Effector memory CD4-positive, alpha-beta T cell (primary cell): Measurements from ENCODE around the gene COL15A1.

Experiments
- DNase-seq, 3 donors: peaks; one replicate each; pipeline ENCODE4 v3.0.0-alpha.2; 2020
- H3K27ac ChIP-seq: 2 replicates; pipeline ENCODE4 v1.7.0; 2013; ENCODE audit warnings: mild to moderate bottlenecking, low read length, moderate library complexity; ENCODE audit not compliant: insufficient read depth, poor library complexity, severe bottlenecking
- H3K27me3 ChIP-seq: replicated peaks from 2 replicates; pipeline ENCODE4 v1.7.0; 2013; ENCODE audit warnings: mild to moderate bottlenecking, low read length; ENCODE audit not compliant: insufficient read depth, control insufficient read depth, poor library complexity, severe bottlenecking
- H3K36me3 ChIP-seq: 2 replicates; pipeline ENCODE4 v1.7.0; 2013; ENCODE audit warnings: mild to moderate bottlenecking, low read length, moderate library complexity; ENCODE audit not compliant: control insufficient read depth, insufficient read depth
- H3K4me1 ChIP-seq: 2 replicates; pipeline ENCODE4 v1.7.0; 2013; ENCODE audit warnings: low read length, mild to moderate bottlenecking; ENCODE audit not compliant: control insufficient read depth, insufficient read depth, poor library complexity, severe bottlenecking
- H3K4me3 ChIP-seq: 2 replicates; pipeline ENCODE4 v1.7.0; 2013; ENCODE audit warnings: low read length, low read depth, mild to moderate bottlenecking; ENCODE audit not compliant: insufficient read depth, poor library complexity, severe bottlenecking
- H3K9me3 ChIP-seq: 2 replicates; pipeline ENCODE4 v1.7.0; 2013; ENCODE audit warnings: mild to moderate bottlenecking, low read length, moderate library complexity; ENCODE audit not compliant: control insufficient read depth

Gene COL15A1

DNA sequence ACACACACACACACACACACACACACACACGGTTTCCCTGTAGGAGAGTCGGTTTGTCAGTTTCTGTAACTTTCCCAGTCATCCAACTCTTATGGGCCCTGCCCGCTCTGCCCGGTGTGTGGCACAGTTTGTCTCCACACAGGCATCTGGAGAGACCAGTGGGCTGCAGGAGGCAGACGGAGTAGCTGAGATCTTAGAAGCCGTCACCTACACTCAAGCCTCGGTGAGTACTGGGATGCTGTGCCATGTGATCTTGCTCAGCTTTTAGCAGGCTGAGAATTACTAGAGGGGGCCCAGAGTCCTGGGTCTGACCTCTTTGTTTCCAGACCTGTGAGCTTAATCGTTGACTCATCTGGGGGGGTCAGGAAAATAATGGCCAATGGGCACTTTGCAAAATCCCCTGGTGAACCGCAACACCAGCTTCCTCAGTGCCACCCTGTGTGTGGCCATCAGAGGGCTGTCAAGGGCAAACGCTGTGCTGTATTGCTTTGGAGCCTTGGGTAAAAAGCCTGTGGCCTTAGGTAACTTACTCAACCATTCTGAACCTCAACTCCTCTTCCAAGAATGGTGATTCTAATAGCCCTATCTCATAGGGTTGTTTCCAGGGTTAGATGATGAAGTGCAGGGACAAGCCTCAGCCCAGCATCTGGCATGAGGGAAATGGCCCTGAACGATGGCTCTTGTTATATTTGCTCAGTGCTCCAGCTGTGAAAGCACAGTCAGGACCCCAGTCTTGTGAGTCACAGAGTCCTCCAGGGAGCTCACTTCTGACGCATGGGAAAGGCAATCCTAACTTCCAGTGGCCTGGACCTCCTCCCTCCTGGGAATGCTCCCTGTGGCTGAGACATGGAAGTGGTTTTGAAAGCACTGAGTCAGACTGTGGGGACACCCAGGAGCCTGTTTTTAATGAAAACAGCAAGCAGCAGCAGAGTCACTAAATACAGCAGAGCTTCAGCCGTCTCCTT is 45.6 kb downstream of the COL15A1 start:
- no peak overlapping the region for H3K4me3 ChIP-seq
- no peaks in the 10 kb centered on the region for H3K27me3 ChIP-seq
- no peaks in the 10 kb centered on the region for H3K4me1 ChIP-seq
- H3K27ac ChIP-seq, result no peak overlapping the region
- DNase-seq, result no peak
- no peaks in the 10 kb centered on the region for H3K36me3 ChIP-seq
- no peaks in the 10 kb centered on the region for H3K9me3 ChIP-seq

DNA sequence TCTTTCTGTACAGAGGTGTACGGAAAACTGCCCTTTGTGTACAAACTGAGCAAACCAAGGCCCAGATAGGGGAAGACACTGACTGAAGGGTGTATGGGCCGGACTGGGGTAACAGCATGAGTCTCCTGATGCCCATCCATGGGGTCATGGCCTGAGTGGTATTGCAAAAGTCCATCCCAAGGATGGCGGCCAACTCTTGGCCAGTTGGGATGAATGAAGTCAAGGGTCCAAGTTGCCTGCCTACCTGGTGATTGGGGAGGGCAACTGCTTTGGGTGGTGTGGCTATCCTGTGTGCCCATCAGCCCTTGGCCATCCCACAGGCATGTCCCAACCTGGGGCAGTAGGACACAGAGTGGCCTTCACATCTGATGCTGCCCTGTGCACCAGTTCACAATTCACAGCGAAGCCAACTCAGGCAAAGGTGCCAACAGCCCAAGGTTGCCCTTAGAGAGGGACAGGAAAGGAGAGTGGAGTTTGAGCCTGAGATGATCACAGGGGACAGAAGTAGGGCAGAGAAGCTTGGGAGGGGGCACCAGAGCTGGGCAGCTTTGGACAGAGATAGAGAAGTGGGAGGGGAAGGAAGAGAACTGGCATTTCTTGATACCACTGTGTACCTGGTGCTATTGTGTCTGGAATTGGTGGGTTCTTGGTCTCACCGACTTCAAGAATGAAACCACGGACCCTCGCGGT is 46.6 kb downstream of the COL15A1 start:
- DNase-seq, result no peak
- H3K27ac ChIP-seq, result no peak overlapping the region
- H3K9me3 ChIP-seq, result no peaks in the 10 kb centered on the region
- H3K36me3 ChIP-seq, result no peaks in the 10 kb centered on the region
- no peaks in the 10 kb centered on the region for H3K27me3 ChIP-seq
- no peaks in the 10 kb centered on the region for H3K4me1 ChIP-seq
- no peak overlapping the region for H3K4me3 ChIP-seq

DNA sequence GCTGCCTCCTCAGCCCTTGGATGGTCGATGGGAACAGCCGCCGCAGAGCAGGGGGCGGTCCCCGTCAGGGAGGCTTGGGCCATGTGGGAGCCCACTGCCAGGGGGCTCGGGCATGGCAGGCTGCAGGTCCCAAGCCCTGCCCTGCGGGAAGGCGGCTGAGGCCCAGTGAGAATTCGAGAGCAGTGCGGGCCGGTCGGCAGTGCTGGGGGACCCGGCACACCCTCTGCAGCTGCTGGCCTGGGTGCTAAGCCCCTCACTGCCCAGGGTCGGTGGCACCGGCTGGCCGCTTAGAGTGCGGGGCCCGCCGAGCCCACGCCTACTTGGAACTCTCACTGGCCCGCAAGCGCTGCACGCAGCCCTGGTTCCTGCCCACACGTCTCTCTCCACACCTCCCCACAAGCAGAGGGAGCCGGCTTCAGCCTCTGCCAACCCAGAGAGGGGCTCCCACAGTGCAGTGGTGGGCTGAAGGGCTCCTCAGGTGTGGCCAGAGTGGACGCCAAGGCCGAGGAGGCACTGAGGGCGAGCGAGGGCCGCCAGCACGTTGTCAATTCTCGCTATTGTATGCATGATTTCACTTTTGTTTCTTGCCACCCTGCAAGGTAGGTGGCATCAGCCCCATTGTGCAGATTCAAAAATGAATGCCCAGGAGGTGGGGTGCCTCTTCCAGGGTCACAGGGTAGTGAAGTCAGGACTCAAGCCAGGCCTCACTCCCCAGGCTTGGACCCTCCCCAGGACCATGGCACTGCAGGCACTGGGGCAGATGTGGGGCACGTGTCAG is 48.6 kb downstream of the COL15A1 start:
- DNase-seq, result no peak
- Histone ChIP-seq H3K27ac (no peak overlapping the region), H3K9me3 (no peaks in the 10 kb centered on the region), H3K36me3 (no peaks in the 10 kb centered on the region), H3K4me1 (no peaks in the 10 kb centered on the region), H3K4me3 (no peak overlapping the region), H3K27me3 (no peaks in the 10 kb centered on the region)

DNA sequence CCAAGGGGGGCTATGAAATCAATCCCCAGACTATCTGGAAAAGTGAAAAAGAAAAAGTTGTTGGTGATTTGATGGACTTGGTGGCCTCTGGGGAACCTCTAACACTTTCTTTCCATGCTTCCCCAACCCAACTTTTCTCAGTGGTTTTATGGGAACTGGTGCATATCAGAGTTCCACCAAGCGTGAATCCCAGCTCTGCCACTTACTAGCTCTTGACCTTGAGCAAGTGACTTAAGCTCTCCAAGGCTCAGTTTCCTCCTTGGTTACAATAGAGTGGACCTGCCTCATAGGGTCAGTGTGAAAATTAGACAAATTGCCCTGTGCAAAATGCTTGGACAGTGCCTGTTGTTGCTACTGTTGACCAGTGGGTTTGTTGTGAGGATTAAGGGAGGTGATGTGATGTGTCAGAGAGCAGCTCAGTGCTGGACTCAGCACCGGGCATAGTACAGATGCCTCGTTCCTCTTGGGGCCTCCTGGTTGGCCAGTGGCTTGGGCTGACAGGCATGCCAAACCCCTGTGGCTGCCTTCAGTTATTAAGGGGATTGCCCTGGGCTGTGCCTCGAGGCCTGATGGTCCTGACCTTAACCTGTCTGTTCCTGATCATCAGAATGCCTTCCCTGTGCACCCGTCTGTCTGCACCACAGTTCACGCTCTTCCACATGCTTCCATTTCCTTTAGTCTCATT is 49.3 kb downstream of the COL15A1 start:
- Histone ChIP-seq H3K27me3 (no peaks in the 10 kb centered on the region), H3K27ac (no peak overlapping the region), H3K9me3 (no peaks in the 10 kb centered on the region), H3K4me3 (no peak overlapping the region), H3K36me3 (no peaks in the 10 kb centered on the region), H3K4me1 (no peaks in the 10 kb centered on the region)
- DNase-seq, result no peak

DNA sequence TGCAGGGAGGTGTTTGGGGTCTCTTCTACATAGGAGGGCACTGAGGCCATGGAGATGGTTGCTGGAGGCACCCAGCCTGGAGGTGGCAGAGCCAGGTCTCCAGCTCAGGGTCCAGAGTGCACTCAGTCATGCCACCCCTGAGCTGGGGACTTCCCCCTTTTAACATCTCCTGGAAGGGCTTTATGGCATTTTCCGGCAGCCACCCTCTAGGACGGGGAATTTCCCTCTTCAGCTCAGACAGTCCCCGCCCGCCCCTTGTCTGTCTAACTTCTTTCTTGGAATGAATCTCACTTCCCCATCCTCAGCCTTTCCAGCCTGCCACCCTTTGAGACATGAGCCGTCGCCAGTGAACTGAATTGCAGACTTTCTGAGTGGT is 49.9 kb downstream of the COL15A1 start:
- no peaks in the 10 kb centered on the region for H3K9me3 ChIP-seq
- DNase-seq, result no peak
- H3K27me3 ChIP-seq, result no peaks in the 10 kb centered on the region
- H3K27ac ChIP-seq, result no peak overlapping the region
- H3K4me1 ChIP-seq, result no peaks in the 10 kb centered on the region
- no peak overlapping the region for H3K4me3 ChIP-seq
- no peaks in the 10 kb centered on the region for H3K36me3 ChIP-seq

DNA sequence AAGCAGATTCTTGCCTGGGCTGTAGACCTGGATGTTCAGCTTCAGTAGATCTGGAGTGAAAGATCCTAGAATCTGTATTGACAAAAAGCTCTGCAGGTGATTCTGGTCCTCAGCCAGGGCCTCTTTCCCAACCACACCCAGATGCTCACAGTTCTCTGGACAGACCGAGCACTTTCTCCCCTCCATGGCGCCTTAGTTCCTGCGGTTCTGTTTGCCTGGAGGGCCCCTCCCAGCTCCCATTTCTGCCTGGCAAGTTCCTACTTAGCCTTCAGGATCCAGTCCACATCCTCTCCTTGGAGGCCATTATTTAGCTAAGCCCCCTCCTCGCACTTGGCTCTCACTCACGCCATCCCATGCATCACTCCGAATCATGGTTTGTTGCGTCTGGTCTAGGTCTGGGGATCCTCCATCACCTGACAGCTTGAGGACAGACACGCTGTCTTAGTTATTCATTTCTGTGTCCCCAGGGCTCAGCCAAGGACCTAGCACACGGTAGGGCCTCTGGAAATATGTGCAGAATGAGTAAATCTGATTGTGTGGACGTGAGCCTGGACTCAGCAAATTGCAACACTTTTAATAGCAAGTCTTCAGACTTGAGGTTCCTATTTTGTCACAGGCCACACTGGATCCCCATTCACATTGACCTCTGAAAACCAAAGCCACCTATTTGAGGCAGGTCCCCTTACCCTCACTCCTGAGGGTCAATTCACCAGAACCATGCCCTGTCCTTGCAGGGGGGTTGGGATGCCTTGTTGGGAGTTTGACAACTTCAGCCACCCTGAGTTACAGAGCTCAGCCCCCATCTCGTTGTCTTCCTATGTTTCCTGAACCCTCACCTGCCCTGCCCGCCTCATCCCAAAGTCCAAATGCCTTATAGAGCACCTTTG is 50.7 kb downstream of the COL15A1 start:
- no peak for DNase-seq
- H3K4me3 ChIP-seq, result no peak overlapping the region
- H3K27me3 ChIP-seq, result no peaks in the 10 kb centered on the region

DNA sequence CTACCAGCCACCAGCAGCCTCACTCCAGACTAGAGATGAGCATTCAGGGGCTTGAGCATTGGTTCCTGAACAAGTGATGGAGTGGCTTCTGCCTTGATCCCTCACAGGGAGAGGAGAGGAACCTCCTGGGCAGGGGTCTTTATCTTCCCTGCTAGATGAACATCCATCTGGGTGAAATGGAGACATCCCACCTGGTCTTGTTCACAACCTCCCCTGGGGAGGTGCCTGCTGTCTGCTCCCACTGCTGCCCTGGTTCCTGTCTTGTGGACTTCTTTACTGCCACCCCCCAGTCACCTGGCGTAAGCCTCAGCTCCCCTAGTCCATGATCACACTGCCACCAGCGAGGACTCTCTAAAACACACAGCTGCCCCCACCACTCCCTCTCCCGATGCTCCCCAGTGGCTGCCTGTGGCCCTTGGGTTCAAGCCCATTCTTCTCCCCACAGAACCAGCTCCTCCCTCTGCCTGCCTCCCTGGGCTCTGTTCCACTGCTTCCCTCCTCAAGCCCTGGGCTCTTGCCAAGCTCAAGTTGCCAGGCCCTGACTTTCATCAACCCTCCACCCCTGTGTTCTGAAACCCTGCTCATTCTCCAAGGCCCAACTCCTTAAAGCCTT is 51.5 kb downstream of the COL15A1 start:
- no peak overlapping the region for H3K4me3 ChIP-seq
- no peaks in the 10 kb centered on the region for H3K36me3 ChIP-seq
- H3K27me3 ChIP-seq, result no peaks in the 10 kb centered on the region
- no peaks in the 10 kb centered on the region for H3K9me3 ChIP-seq
- no peak for DNase-seq
- H3K4me1 ChIP-seq, result no peaks in the 10 kb centered on the region
- no peak overlapping the region for H3K27ac ChIP-seq

More for the DNA sequence above, 50.7 kb downstream of the COL15A1 start:
- no peaks in the 10 kb centered on the region for H3K4me1 ChIP-seq
- H3K36me3 ChIP-seq, result no peaks in the 10 kb centered on the region
- H3K27ac ChIP-seq, result no peak overlapping the region
- H3K9me3 ChIP-seq, result no peaks in the 10 kb centered on the region

DNA sequence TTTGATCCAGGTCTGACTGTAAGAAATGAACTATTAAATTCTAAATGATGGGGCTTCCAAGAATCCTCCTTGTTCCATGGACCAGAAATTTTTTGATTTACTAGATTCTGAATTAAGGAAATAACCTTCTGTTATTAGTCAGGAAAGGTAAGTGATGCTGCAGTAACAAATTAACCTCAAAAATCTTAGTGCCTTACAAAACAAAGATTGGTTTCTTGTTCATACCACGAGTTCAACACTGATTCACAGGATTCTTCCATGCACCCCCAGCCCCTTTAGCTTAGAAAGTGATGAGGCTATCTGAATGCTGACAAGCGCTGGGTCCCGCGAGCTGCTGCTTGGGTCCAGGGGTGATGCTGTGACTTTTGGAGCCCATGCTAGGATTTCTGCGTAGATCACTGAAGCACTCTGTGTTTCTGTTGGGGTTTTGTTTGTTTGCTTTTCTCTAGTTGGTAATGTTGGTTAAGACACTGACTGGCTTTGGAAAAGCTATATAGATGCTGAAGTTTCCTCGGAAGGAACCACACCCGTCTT is 52.3 kb downstream of the COL15A1 start:
- no peaks in the 10 kb centered on the region for H3K27me3 ChIP-seq
- H3K4me1 ChIP-seq, result no peaks in the 10 kb centered on the region
- H3K9me3 ChIP-seq, result no peaks in the 10 kb centered on the region
- no peak for DNase-seq
- H3K27ac ChIP-seq, result no peak overlapping the region
- no peak overlapping the region for H3K4me3 ChIP-seq
- H3K36me3 ChIP-seq, result no peaks in the 10 kb centered on the region
